Measurements from ENCODE around the gene BCR.
A peak's percentile ranks its signal among the peaks of the same experiment; 100 is the strongest.
"Not testable (repeated sequence)": the region's sequence is repeated elsewhere in the genome, so short reads cannot be mapped to it uniquely, and the experiment has no call there.

BCR gene

GRCh38 chr22:23285734-23286133, 105.4 kb downstream of the BCR start:
- DNase-seq, result no peak

- no peak for DNase-seq
Observed at GRCh38 chr22:23286296-23286695, 106.0 kb downstream of the BCR start.

GRCh38 chr22:23287136-23288095, 107.1 kb downstream of the BCR start:
- no peak for DNase-seq

- no peak for DNase-seq
Observed at GRCh38 chr22:23288301-23289129, 108.2 kb downstream of the BCR start.

- no peak for DNase-seq
Observed at GRCh38 chr22:23289130-23289503, 108.8 kb downstream of the BCR start.

GRCh38 chr22:23289851-23290724, 109.8 kb downstream of the BCR start:
- DNase-seq, result peak in 21 of 51 donors; percentile 8 to 59 (median 21)

- DNase-seq, result no peak
Observed at GRCh38 chr22:23291806-23292452, 111.6 kb downstream of the BCR start.

- peak in 1 of 51 donors; percentile 24 for DNase-seq
Observed at GRCh38 chr22:23292453-23293350, 112.4 kb downstream of the BCR start.

- no peak for DNase-seq
Observed at GRCh38 chr22:23293720-23294119, 113.4 kb downstream of the BCR start.

GRCh38 chr22:23294221-23294620, 113.9 kb downstream of the BCR start:
- DNase-seq, result no peak

- no peak for DNase-seq
Observed at GRCh38 chr22:23300476-23300875, 120.2 kb downstream of the BCR start.

- no peak for DNase-seq
Observed at GRCh38 chr22:23301591-23301990, 121.3 kb downstream of the BCR start.

GRCh38 chr22:23302171-23303002, 122.1 kb downstream of the BCR start:
- no peak for DNase-seq

- peak in 15 of 51 donors; percentile 35 to 84 (median 57) for DNase-seq
Observed at GRCh38 chr22:23305321-23305910, 125.1 kb downstream of the BCR start.

GRCh38 chr22:23305922-23306374, 125.6 kb downstream of the BCR start:
- peak in 46 of 51 donors; percentile 25 to 93 (median 74) for DNase-seq

- DNase-seq, result peak in 1 of 51 donors; percentile 39
Observed at GRCh38 chr22:23306438-23306921, 126.2 kb downstream of the BCR start.

GRCh38 chr22:23306926-23307325, 126.6 kb downstream of the BCR start:
- no peak for DNase-seq

- not testable (repeated sequence) for DNase-seq
Observed at GRCh38 chr22:23307511-23307910, 127.2 kb downstream of the BCR start.

Data from hypothalamus (tissue), 51 donors.